Loucy (cell line): ENCODE results near the gene RAPGEF1.

Experiments used
- CTCF ChIP-seq: fragments of 200-600 bp; sonication (generic); conservative IDR thresholded peaks from 2 replicates; pipeline ENCODE4 v1.5.1; 2014; ENCODE audit warnings: mild to moderate bottlenecking, antibody characterized with exemption, low read length
- EZH2phosphoT487 ChIP-seq: fragments of 200-600 bp; IDR thresholded peaks from 2 replicates; pipeline ENCODE4 v1.6.1; 2018; ENCODE audit warnings: antibody characterized with exemption, mild to moderate bottlenecking, moderate library complexity, borderline replicate concordance

- TF ChIP-seq EZH2phosphoT487 (no peak), CTCF (no peak)
These were observed 90.2 kb downstream of the RAPGEF1 start for GRCh38 chr9:131649646-131650045.
